Jurkat, Clone E6-1 (cell line): Measurements from ENCODE around the gene OBI1. TPM values are rescaled to one million over a fixed set of nuclear protein-coding genes. Genes with fewer than 3 reads are reported as not detected.

ENCODE experiments used
- DNase-seq: peaks from one replicate; pipeline ENCODE4 v3.0.0-alpha.2; 2011; ENCODE audit warnings: low read depth, low spot score
- H3K4me3 ChIP-seq: 2 replicates; pipeline ENCODE4 v1.5.1; 2011; ENCODE audit warnings: mild to moderate bottlenecking, low read length, control low read depth, moderate library complexity
- polyA plus RNA-seq: library from polyadenylated mRNA; unstranded; fragments of >200 nt; gene quantifications from one replicate; pipeline ENCODE4 v1.2.1, GENCODE V29; 2012; ENCODE audit warnings: missing spikeins; ENCODE audit not compliant: insufficient read length, insufficient read depth

OBI1 gene, protein sequence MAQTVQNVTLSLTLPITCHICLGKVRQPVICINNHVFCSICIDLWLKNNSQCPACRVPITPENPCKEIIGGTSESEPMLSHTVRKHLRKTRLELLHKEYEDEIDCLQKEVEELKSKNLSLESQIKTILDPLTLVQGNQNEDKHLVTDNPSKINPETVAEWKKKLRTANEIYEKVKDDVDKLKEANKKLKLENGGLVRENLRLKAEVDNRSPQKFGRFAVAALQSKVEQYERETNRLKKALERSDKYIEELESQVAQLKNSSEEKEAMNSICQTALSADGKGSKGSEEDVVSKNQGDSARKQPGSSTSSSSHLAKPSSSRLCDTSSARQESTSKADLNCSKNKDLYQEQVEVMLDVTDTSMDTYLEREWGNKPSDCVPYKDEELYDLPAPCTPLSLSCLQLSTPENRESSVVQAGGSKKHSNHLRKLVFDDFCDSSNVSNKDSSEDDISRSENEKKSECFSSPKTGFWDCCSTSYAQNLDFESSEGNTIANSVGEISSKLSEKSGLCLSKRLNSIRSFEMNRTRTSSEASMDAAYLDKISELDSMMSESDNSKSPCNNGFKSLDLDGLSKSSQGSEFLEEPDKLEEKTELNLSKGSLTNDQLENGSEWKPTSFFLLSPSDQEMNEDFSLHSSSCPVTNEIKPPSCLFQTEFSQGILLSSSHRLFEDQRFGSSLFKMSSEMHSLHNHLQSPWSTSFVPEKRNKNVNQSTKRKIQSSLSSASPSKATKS
- 12.7 TPM for polyA plus RNA-seq

DNA sequence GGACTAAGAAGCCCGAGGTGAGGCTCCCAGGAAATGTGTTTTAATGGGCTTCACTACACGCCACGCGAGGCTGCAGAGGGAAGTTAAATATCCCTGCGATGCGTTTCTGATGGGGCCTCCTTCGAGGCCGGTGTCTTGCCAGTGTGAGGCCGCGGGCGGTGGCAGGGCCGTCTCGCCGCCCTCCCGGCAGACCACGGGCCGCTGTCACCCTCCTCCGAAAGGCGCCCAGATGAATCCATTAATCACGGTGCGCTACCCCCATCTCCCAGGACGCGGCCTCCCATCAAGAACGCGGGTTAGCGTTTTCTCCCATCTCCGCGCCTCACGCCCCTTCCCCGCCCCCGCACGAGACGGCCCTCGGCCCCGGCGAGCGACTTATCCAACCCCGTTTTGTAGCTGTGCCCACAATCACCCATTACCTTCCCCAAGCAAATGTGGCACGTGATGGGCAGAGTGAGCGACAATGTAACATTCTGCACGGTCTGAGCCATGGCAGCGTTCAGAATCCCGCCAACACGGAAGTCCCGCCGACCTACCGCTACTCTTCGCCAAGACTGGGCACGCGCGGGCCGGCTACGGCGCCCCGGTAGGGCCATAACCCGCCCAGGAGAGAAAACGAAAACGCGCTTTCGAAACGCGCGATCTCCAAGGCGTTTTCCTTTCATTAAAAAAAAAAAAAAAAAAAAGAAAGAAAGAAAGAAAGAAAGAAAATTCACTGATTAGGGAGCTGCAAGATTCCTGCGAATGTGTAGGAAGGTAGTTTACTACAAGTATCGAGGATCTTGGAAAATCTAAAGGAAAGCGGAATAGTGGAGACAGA, at the start of gene OBI1:
Gene OBI1 (minus strand): TSS at position 526 of the 820 bp plus-strand sequence. CDS start 35 bp downstream, at position 491.
- peak; percentile 82 for DNase-seq
- peak within 1 kb of the TSS; percentile 93 for H3K4me3 ChIP-seq

DNA sequence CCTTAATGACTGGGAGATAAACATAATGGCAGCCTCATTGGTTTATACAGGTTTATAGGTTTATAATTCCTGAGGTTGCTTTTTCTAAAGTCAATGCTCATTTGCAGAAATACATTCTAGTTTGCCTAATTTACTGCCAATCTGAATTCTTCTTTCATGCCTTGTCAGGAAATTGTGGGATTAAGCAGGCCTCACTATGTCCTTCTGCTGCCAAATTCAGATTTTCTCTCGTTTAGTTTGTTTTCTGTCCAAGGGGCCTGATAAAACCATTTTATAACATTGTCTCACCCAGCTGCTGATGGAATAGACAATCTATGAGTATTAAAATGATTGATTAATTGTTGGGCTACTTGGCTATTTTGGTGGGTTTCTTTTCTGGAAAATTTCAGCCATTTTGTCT, 42.4 kb upstream of the OBI1 start:
- no peak overlapping the region for H3K4me3 ChIP-seq
- no peak for DNase-seq

GRCh38 chr13:78700121-78700910, 41.4 kb upstream of the OBI1 start:
- no peak overlapping the region for H3K4me3 ChIP-seq
- no peak for DNase-seq

- DNase-seq, result no peak
- H3K4me3 ChIP-seq, result no peak overlapping the region
Measured at GRCh38 chr13:78689011-78689410, 30.1 kb upstream of the OBI1 start.

- H3K4me3 ChIP-seq, result no peak overlapping the region
- DNase-seq, result no peak
Measured at GRCh38 chr13:78686461-78686860, 27.5 kb upstream of the OBI1 start.

GRCh38 chr13:78680576-78681350, 21.8 kb upstream of the OBI1 start:
- no peak overlapping the region for H3K4me3 ChIP-seq
- DNase-seq, result no peak

DNA sequence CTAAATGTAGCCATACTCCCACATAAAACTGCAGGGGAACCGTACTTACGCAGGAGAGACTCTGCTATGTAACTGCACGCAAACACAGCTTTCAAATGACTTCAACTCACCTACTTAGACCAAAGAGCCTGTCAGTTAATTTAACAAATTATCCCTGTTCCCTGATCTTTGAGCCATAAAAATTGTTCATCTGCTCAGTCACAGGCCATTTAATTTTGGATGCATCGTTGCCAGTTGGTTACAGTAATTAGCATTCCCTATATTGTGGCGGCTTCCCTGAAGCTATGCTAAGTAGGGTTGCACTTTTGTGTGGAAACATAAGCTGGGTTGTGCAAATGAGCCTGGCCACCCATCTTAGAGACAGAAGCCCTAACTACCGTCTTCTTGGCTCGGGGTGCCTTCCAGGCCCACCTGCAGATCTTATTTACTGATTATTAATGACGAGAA, 21.2 kb upstream of the OBI1 start:
- no peak overlapping the region for H3K4me3 ChIP-seq
- no peak for DNase-seq

- DNase-seq, result no peak
- no peak overlapping the region for H3K4me3 ChIP-seq
Measured at GRCh38 chr13:78679329-78679728, 20.4 kb upstream of the OBI1 start.

- no peak overlapping the region for H3K4me3 ChIP-seq
- no peak for DNase-seq
Measured at GRCh38 chr13:78675112-78675511, 16.2 kb upstream of the OBI1 start.

- no peak overlapping the region for H3K4me3 ChIP-seq
- DNase-seq, result no peak
Measured at GRCh38 chr13:78674638-78675037, 15.7 kb upstream of the OBI1 start.

DNA sequence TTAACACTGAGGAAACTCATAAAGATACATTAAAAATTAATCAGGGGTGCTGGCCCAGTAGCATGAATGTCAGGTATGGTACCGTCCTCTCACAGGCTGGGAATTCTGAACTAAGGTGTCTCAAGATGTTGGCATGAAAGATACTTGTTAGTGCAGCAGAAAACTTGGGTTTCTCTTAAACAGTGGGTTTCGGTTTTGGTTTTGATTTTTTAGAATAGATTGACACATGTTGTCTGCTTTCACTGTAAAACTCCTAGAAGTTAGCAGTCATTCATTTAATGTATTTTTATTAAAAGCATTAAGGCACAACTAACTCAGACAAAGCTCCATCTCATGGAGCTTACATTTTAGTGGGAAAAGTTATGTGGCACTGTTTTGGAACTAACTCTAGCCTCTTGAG, 3.5 kb upstream of the OBI1 start:
- no peak for DNase-seq
- H3K4me3 ChIP-seq, result no peak overlapping the region

- no peak for DNase-seq
- H3K4me3 ChIP-seq, result no peak overlapping the region
Measured at GRCh38 chr13:78660495-78660857, 1.5 kb upstream of the OBI1 start.

DNA sequence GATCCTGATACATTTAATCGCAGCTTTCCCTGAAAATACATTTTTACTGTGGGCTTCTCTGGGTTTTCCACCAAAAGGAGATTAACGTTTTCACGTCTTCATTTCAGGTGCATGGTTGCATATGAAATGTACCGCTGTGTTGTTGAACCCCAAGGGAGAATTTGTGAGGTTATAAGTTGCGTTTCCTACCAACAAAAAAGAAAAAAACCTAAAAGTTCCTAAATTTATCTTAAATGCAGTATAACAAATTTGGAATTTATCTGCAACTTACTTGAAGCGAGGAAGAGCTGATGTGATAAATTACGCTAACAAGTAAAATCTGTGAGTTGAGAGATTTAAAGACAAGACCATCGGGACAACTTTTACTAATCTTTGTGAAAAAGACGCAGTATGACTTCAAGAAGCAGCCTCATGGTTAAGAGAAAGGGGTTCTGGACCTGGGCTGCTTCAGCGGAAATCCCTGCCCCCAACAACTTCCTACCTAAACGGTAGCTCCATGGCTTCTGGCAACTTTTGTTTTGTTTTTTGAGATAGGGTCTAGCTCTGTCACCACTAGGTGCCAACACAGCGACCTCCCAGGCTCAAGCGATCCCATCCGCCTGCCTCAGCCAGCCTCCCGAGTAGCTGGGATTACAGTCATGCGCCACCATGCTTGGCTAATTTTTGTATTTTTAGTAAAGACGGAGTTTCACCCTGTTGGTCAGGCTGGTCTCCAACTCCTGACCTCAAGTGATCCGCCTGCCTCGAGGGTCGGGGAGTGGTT, 958 bp upstream of the OBI1 start:
- DNase-seq, result no peak
- H3K4me3 ChIP-seq, result peak overlapping the region; percentile 93; the same call in 1 of the 2 replicates

GRCh38 chr13:78659450-78659730, 435 bp upstream of the OBI1 start:
- DNase-seq, result no peak
- H3K4me3 ChIP-seq, result peak overlapping the region; percentile 93

GRCh38 chr13:78657699-78658629, 991 bp downstream of the OBI1 start:
- no peak for DNase-seq
- H3K4me3 ChIP-seq, result peak overlapping the region; percentile 93

DNA sequence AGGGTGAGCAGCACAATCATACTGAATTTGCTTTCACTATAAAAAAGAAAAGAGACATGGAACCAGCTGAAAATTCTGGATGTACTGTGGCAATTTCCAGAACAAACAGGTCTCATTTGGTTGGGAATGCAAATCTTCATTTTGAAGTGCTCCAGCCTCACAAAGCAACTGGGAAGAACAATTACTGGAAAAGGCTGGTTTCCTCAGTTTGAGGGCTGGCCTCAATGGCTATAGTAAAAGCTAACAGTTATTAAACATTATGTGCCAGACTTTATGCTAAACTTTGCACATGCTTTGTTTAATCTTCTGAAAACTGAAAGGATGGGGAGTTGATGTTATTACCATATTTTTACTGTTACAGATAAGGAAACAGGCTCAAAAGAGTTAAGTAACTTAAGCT, 3.0 kb downstream of the OBI1 start:
- DNase-seq, result no peak
- H3K4me3 ChIP-seq, result no peak overlapping the region

DNA sequence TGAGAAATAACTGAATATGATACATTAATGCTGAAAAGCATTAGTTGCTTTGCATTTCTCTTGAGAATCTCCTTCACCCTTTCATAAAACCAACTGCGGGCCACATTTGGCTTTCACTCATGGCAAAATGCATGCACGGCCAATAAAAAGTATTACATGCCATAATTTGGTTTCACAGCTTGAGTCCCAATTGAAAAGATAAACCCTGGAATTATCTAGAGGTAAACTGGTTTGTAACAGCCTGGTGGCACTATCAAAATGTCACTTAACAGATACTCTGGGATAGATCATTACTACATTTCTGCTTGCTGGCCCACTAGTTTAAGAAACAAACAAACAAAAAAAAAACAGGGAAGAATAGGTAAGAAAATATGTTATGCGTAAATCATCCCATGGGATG, 3.9 kb downstream of the OBI1 start:
- DNase-seq, result no peak
- H3K4me3 ChIP-seq, result no peak overlapping the region
